Stimulated activated naive CD8-positive, alpha-beta T cell treated with anti-CD3 and anti-CD28 coated beads, Interleukin-15, amount 100 ng/mL, for 72 hours (primary cell): ENCODE results near the gene PROK1.

Experiments
- ATAC-seq: fragments of 150-1000 bp; cut with Tn5 transposase; 2 replicates; pipeline ENCODE4 v1.10.0; 2021; ENCODE audit warnings: mild to moderate bottlenecking, moderate library complexity
- DNase-seq, 2 donors: peaks; one replicate each; pipeline ENCODE4 v3.0.0; 2021 to 2022
- H3K27ac Mint-ChIP-seq, 2 donors: one replicate each; pipeline ENCODE4 v1.8.0; 2022; ENCODE audit warnings: mild to moderate bottlenecking in 2 of 2, mixed read lengths in 2 of 2, moderate library complexity in 2 of 2
- H3K27me3 Mint-ChIP-seq: one replicate; pipeline ENCODE4 v1.8.0; 2022; ENCODE audit warnings: mixed read lengths
- H3K4me1 Mint-ChIP-seq: one replicate; pipeline ENCODE4 v1.8.0; 2022; ENCODE audit warnings: mild to moderate bottlenecking, mixed read lengths
- H3K4me3 Mint-ChIP-seq, 2 donors: one replicate each; pipeline ENCODE4 v1.8.0; 2022; ENCODE audit warnings: mild to moderate bottlenecking in 2 of 2, mixed read lengths in 2 of 2, moderate library complexity in 1 of 2
- H3K9me3 Mint-ChIP-seq, 2 donors: one replicate each; pipeline ENCODE4 v1.8.0; 2022; ENCODE audit warnings: mixed read lengths in 2 of 2

Gene PROK1

GRCh38 chr1:110449661-110450651 lies 993 bp upstream of the PROK1 start:
- Mint-ChIP-seq H3K4me1 (no peaks in the 10 kb centered on the region), H3K4me3 (no peak overlapping the region), H3K9me3 (no peaks in the 10 kb centered on the region), H3K27me3 (peaks cover 25% of the 10 kb centered on the region), H3K27ac (no peak overlapping the region)
- DNase-seq (no peak), ATAC-seq (no peak)

DNA sequence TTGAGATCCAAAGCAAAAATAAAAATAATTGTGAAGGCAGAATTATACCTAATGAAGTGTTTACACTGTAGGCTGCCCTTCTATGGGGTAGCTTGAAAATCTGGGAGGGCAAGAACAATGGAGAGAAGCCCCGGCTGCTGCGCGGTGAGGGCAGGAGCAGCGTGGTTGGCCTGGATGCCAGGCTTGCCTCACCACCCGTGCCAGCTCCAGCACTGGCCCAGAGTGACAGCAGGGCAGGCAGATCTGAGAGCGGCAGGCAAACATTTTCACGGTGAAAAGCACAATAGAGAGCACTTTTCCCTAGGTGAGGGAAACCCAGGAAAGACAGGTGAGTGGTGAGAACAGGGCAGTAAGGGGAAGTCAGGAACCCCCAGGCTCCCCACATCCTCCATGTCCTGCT lies 1.4 kb downstream of the PROK1 start:
- H3K4me1 Mint-ChIP-seq, result no peaks in the 10 kb centered on the region
- no peak for ATAC-seq
- no peaks in the 10 kb centered on the region for H3K9me3 Mint-ChIP-seq
- no peak overlapping the region for H3K4me3 Mint-ChIP-seq
- peaks cover 25% of the 10 kb centered on the region for H3K27me3 Mint-ChIP-seq
- DNase-seq, result no peak
- H3K27ac Mint-ChIP-seq, result peak overlapping the region in 1 of 2 donors; percentile 39

DNA sequence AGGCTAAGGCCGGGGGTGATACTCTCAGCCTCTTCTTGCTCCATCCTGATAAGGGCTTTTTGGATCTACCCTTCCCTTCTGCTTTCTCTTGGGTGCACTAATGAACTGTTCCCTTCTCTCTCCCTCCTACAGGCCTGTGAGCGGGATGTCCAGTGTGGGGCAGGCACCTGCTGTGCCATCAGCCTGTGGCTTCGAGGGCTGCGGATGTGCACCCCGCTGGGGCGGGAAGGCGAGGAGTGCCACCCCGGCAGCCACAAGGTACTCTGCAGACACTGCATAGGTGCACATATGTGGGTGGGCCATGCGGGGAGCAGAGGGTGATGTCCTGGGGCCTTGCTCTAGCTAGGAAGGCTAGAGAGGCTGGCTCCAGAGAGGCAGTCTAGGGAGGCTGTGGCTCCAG lies 2.9 kb downstream of the PROK1 start:
- no peak overlapping the region for H3K4me3 Mint-ChIP-seq
- peak overlapping the region in 1 of 2 donors; percentile 65 for H3K27ac Mint-ChIP-seq
- H3K27me3 Mint-ChIP-seq, result peaks cover 25% of the 10 kb centered on the region
- ATAC-seq (peak; percentile 46), DNase-seq (no peak)
- H3K4me1 Mint-ChIP-seq, result no peaks in the 10 kb centered on the region
- no peaks in the 10 kb centered on the region for H3K9me3 Mint-ChIP-seq

GRCh38 chr1:110454328-110454727 lies 3.4 kb downstream of the PROK1 start:
- Mint-ChIP-seq H3K4me1 (no peaks in the 10 kb centered on the region), H3K4me3 (no peak overlapping the region), H3K27ac (peak overlapping the region in 1 of 2 donors; percentile 31), H3K9me3 (no peaks in the 10 kb centered on the region), H3K27me3 (peaks cover 25% of the 10 kb centered on the region)
- no peak for DNase-seq
- ATAC-seq, result no peak

- no peak for ATAC-seq
- H3K27me3 Mint-ChIP-seq, result peaks cover 25% of the 10 kb centered on the region
- H3K9me3 Mint-ChIP-seq, result no peaks in the 10 kb centered on the region
- H3K27ac Mint-ChIP-seq, result no peak overlapping the region
- H3K4me3 Mint-ChIP-seq, result no peak overlapping the region
- DNase-seq, result no peak
- no peaks in the 10 kb centered on the region for H3K4me1 Mint-ChIP-seq
Measured at GRCh38 chr1:110455151-110455550, 4.2 kb downstream of the PROK1 start.

DNA sequence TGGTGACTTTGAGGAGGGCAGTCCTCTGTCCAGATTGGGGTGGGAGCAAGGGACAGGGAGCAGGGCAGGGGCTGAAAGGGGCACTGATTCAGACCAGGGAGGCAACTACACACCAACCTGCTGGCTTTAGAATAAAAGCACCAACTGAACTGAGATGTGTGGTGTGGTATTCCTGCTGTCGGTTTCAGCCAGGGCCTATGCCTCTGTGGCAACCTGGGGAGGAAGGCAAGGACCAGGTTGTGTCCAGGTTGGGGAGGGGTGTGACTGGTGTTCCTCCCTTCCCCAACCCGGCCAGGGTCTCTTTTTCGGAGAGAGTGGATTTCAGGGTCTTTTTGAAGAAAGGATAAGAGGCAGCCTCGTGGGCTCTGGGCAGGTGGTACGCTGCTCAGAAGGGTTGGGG lies 6.3 kb downstream of the PROK1 start:
- peaks cover 14% of the 10 kb centered on the region for H3K27me3 Mint-ChIP-seq
- ATAC-seq, result no peak
- H3K9me3 Mint-ChIP-seq, result no peaks in the 10 kb centered on the region
- H3K4me3 Mint-ChIP-seq, result no peak overlapping the region
- no peak overlapping the region for H3K27ac Mint-ChIP-seq
- no peak for DNase-seq
- no peaks in the 10 kb centered on the region for H3K4me1 Mint-ChIP-seq

DNA sequence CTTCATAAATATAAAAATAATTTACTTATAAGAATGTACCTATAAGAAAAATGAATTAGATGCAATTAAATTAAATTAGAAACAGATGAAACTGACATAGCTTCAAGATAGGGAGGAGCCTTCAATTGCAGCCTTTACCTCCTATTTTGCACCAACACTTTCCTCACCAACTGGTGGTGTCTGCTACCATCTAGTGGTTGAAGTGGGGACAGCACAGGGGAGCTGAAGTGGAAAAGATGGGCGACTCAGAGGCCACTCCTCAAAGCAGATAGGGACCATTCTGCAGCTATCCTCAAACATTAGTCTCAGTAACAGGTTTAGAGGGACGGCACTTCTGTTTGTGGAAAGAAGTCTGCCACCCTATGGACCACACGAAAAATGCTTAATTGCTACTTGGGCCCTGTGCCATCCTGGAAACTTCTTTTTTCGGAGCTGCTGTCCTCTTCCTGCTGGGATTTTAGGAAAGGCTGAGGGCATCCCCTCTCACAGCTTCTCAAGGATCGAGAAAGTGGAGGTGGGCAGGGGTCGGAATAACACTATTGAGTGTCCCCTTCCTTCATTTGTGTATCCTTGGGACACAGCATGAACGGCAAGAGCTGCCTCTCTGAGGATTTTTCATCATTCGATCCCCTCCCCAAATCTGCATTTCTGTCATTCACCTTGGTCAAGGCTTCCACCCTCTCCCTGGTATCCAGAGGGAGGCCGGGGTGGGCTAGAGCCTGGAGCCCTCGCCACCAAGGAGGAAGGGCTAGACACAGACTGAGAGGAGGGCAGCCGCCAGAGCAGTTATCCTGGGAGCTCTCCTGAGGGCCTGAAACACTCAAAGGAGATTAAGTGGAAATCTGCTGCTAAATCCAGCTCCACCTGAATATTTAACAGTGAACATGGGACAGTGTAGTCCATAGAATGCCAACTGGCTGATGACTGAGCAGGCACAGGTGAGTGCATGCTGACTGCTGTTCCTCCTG lies 9.6 kb downstream of the PROK1 start:
- Mint-ChIP-seq H3K9me3 (no peaks in the 10 kb centered on the region), H3K4me1 (no peaks in the 10 kb centered on the region), H3K27me3 (no peaks in the 10 kb centered on the region), H3K27ac (no peak overlapping the region), H3K4me3 (no peak overlapping the region)
- DNase-seq, result peak; percentile 81 to 83
- peak; percentile 86 for ATAC-seq

- no peaks in the 10 kb centered on the region for H3K9me3 Mint-ChIP-seq
- no peak overlapping the region for H3K4me3 Mint-ChIP-seq
- H3K27ac Mint-ChIP-seq, result no peak overlapping the region
- ATAC-seq, result no peak
- H3K27me3 Mint-ChIP-seq, result no peaks in the 10 kb centered on the region
- no peak for DNase-seq
- no peaks in the 10 kb centered on the region for H3K4me1 Mint-ChIP-seq
Measured at GRCh38 chr1:110462093-110462492, 11.1 kb downstream of the PROK1 start.

DNA sequence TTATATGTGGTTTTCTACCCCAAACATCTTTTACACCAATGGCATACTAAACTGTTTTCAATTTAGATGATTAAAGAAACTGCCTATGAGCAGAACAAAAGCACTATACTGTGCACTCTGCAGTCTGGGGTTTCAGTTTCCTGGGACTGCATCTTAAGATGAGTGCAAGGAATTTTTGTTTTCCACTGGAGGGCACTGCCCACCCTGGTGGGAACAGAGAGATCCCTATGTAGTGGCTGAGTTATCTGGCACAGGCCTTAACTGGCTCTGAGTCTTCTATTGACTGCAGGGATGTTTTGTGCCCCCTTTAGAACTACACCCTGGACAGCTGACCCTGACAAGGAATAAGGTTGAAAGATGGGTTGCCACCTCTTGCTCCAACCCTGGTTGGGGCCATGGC lies 12.0 kb downstream of the PROK1 start:
- H3K27me3 Mint-ChIP-seq, result no peaks in the 10 kb centered on the region
- no peaks in the 10 kb centered on the region for H3K4me1 Mint-ChIP-seq
- ATAC-seq, result no peak
- H3K4me3 Mint-ChIP-seq, result no peak overlapping the region
- DNase-seq, result no peak
- no peak overlapping the region for H3K27ac Mint-ChIP-seq
- no peaks in the 10 kb centered on the region for H3K9me3 Mint-ChIP-seq

- no peak overlapping the region for H3K4me3 Mint-ChIP-seq
- no peaks in the 10 kb centered on the region for H3K27me3 Mint-ChIP-seq
- no peaks in the 10 kb centered on the region for H3K9me3 Mint-ChIP-seq
- DNase-seq (no peak), ATAC-seq (no peak)
- no peak overlapping the region for H3K27ac Mint-ChIP-seq
- H3K4me1 Mint-ChIP-seq, result no peaks in the 10 kb centered on the region
Measured at GRCh38 chr1:110463725-110464124, 12.8 kb downstream of the PROK1 start.

DNA sequence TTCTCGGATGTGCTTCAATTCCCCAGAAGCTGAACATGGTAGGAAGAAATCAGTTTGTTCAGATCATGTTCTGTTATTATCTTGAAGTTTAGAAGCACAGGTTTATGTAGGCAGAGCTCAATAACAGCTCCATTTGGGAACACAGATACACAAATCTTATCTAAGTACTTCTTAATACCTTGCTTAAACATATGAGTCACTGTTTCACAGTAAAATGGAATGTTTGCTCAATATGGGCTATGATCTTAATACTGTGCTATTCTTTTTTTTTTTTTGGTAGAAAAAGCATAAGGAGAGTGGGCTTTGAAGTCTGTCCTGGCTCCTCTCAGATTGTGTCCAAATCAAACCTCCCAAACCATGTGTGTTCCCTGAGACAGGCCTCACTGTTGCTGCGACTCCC lies 13.4 kb downstream of the PROK1 start:
- Mint-ChIP-seq H3K4me1 (no peaks in the 10 kb centered on the region), H3K27me3 (no peaks in the 10 kb centered on the region), H3K9me3 (no peaks in the 10 kb centered on the region), H3K4me3 (no peak overlapping the region), H3K27ac (no peak overlapping the region)
- ATAC-seq (no peak), DNase-seq (no peak)

- Mint-ChIP-seq H3K27ac (no peak overlapping the region), H3K4me1 (no peaks in the 10 kb centered on the region), H3K9me3 (no peaks in the 10 kb centered on the region), H3K27me3 (no peaks in the 10 kb centered on the region), H3K4me3 (no peak overlapping the region)
- ATAC-seq (no peak), DNase-seq (no peak)
Measured at GRCh38 chr1:110465038-110465813, 14.3 kb downstream of the PROK1 start.

- ATAC-seq, result no peak
- Mint-ChIP-seq H3K27me3 (no peaks in the 10 kb centered on the region), H3K9me3 (no peaks in the 10 kb centered on the region), H3K4me1 (no peaks in the 10 kb centered on the region), H3K27ac (no peak overlapping the region), H3K4me3 (no peak overlapping the region)
- no peak for DNase-seq
Measured at GRCh38 chr1:110465814-110466380, 14.9 kb downstream of the PROK1 start.

- no peak for DNase-seq
- ATAC-seq, result no peak
- H3K4me1 Mint-ChIP-seq, result no peaks in the 10 kb centered on the region
- H3K4me3 Mint-ChIP-seq, result no peak overlapping the region
- H3K27me3 Mint-ChIP-seq, result no peaks in the 10 kb centered on the region
- H3K27ac Mint-ChIP-seq, result no peak overlapping the region
- no peaks in the 10 kb centered on the region for H3K9me3 Mint-ChIP-seq
Measured at GRCh38 chr1:110466646-110467280, 15.8 kb downstream of the PROK1 start.
